Sigmoid colon (tissue), 4 donors: ENCODE measurements around the gene ARL13B.

Source experiments
- POLR2A ChIP-seq, 2 donors: fragments of 450-650 bp; IDR thresholded peaks; one replicate each; pipeline ENCODE4 v1.6.1; 2016; ENCODE audit warnings: antibody characterized with exemption in 2 of 2, mild to moderate bottlenecking in 2 of 2, moderate library complexity in 2 of 2
- POLR2AphosphoS5 ChIP-seq, 4 donors: sonication (generic); formaldehyde crosslinking; IDR thresholded peaks; one replicate each; pipeline ENCODE4 v1.6.1; 2017; ENCODE audit warnings: antibody characterized with exemption in 4 of 4
- TF ChIP-seq, protein P1 (sequence below), 4 experiments: fragments of 450-650 bp in 3 of 4; fragments of 200-600 bp in 1 of 4; IDR thresholded peaks; one replicate each; pipeline ENCODE4 v1.5.1; 2016 to 2019; ENCODE audit warnings: antibody characterized with exemption in 4 of 4, mild to moderate bottlenecking in 3 of 4, moderate library complexity in 2 of 4

DNA sequence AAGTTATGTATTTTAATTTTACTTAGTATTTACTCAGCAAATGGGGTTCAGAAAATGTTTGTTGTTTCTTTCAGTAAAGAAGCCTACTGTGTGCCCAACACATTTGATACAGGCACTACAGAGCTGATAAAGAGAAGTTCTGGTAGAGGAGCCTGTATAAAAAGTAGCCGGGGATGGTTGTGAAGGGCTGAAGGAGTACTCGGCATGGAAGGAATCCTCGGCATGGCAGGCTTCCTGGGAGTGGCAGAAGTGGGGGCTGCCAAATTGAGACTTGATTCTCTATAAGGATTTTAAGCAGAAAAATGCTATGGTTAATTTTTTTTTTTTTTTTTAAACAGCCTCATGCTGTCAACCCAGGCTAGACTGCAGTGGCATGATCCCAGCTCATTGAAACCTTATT lies 9.3 kb downstream of the ARL13B start:
- TF ChIP-seq, protein P1, sequence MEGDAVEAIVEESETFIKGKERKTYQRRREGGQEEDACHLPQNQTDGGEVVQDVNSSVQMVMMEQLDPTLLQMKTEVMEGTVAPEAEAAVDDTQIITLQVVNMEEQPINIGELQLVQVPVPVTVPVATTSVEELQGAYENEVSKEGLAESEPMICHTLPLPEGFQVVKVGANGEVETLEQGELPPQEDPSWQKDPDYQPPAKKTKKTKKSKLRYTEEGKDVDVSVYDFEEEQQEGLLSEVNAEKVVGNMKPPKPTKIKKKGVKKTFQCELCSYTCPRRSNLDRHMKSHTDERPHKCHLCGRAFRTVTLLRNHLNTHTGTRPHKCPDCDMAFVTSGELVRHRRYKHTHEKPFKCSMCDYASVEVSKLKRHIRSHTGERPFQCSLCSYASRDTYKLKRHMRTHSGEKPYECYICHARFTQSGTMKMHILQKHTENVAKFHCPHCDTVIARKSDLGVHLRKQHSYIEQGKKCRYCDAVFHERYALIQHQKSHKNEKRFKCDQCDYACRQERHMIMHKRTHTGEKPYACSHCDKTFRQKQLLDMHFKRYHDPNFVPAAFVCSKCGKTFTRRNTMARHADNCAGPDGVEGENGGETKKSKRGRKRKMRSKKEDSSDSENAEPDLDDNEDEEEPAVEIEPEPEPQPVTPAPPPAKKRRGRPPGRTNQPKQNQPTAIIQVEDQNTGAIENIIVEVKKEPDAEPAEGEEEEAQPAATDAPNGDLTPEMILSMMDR (IDR thresholded peaks at IDR 0.05) = no peak
- TF ChIP-seq POLR2A (IDR thresholded peaks at IDR 0.05) (no peak), POLR2AphosphoS5 (IDR thresholded peaks at IDR 0.05) (no peak)
